Neural progenitor cell (in vitro differentiated cells): Measurements from ENCODE around the gene DAP3.

Experiments used
- EZH2 ChIP-seq: fragments of 200-600 bp; sonication (generic); IDR thresholded peaks from 2 replicates; pipeline ENCODE4 v1.6.1; 2017; ENCODE audit warnings: antibody characterized with exemption, mild to moderate bottlenecking, moderate library complexity
- EZH2phosphoT487 ChIP-seq: fragments of 200-600 bp; sonication (generic); IDR thresholded peaks from 2 replicates; pipeline ENCODE4 v1.6.1; 2017; ENCODE audit warnings: antibody characterized with exemption
- TF ChIP-seq, protein P1 (sequence below): fragments of 200-600 bp; sonication (generic); IDR thresholded peaks from 2 replicates; pipeline ENCODE4 v1.5.1; 2017; ENCODE audit warnings: antibody characterized with exemption, mild to moderate bottlenecking

DNA sequence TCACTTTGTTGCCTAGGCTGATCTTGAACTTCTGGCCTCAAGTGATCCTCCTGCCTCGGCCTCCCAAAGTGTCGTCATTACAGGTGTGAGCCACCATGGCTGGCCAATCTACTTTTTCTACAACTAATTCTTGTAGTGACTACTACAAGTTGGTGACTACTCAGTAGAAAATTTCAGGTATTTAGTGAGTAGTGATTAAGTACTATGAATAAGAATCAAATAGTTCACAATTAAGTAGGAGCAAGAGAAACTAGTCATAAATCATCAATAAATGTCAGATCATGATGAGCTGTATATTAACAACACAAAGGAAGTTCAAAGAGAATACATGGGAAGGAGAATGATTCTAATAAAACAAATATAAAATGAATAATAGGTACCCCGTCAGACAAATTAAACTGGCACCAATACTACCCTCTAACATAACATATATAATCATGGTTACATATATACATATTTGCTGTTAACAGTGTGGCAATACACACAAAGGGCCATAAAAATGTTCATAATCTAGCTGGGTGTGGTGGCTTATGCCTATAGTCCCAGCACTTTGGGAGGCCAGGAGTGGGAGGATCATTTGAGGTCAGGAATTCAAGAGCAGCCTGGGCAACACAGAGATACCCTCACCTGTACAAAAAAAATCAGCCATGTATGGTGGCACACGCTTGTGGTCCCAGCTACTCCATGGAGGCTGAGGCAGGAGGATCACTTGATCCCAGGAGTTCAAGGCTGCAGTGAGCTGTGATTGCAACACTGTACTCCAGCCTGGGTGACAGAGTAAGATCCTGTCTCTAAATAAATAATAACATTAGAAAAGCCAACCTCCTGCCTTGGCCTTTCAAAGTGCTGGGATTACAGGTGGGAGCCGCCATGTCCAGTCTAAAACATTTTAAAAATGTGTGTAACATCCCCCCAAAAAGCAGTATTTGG is 19.4 kb upstream of the DAP3 start:
- no peak for TF ChIP-seq EZH2phosphoT487
- TF ChIP-seq, protein P1, sequence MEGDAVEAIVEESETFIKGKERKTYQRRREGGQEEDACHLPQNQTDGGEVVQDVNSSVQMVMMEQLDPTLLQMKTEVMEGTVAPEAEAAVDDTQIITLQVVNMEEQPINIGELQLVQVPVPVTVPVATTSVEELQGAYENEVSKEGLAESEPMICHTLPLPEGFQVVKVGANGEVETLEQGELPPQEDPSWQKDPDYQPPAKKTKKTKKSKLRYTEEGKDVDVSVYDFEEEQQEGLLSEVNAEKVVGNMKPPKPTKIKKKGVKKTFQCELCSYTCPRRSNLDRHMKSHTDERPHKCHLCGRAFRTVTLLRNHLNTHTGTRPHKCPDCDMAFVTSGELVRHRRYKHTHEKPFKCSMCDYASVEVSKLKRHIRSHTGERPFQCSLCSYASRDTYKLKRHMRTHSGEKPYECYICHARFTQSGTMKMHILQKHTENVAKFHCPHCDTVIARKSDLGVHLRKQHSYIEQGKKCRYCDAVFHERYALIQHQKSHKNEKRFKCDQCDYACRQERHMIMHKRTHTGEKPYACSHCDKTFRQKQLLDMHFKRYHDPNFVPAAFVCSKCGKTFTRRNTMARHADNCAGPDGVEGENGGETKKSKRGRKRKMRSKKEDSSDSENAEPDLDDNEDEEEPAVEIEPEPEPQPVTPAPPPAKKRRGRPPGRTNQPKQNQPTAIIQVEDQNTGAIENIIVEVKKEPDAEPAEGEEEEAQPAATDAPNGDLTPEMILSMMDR: no peak
- TF ChIP-seq EZH2: no peak
